ENCODE data around the gene HERPUD2.

HERPUD2 gene

DNA sequence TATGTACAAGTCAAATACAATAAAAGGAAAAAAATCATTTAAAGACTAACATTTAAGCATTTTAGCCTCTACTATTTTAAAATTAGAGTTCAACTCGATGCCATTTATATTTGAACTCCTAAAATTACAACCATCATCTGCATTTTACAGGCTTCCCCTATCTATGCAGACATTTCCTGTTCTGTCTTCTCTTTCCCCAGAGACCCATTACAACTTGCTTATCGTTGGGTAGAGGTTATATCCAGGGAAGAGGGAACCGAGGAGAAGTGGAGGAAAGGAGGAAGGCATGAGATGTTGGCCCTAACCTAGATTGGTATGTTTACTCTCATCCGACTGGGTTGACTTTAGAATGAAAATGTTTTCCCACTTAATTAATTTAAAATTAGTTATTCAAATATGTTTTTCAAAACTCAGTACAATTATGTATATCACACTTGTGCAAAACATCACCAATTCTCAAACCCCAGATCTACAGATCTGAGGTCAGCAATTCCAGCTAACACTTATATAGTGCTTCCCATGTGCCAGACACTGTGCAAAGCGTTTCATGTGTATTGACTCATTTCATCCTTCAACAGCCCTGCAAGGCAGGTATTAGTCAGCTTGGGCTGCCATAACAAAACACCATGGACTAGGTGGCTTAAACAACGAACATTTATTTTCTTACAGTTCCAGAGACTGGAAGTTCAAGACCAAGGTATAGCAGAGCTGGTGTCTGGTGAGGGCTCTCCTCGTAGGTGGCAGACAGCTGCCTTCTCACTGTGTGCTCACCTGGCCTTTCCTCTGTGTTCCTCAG, 27.3 kb upstream of the HERPUD2 start:
- TF ChIP-seq, protein P1, sequence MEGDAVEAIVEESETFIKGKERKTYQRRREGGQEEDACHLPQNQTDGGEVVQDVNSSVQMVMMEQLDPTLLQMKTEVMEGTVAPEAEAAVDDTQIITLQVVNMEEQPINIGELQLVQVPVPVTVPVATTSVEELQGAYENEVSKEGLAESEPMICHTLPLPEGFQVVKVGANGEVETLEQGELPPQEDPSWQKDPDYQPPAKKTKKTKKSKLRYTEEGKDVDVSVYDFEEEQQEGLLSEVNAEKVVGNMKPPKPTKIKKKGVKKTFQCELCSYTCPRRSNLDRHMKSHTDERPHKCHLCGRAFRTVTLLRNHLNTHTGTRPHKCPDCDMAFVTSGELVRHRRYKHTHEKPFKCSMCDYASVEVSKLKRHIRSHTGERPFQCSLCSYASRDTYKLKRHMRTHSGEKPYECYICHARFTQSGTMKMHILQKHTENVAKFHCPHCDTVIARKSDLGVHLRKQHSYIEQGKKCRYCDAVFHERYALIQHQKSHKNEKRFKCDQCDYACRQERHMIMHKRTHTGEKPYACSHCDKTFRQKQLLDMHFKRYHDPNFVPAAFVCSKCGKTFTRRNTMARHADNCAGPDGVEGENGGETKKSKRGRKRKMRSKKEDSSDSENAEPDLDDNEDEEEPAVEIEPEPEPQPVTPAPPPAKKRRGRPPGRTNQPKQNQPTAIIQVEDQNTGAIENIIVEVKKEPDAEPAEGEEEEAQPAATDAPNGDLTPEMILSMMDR (IDR thresholded peaks at IDR 0.05; ENCODE audit: low read depth, low read length, missing control alignments), result no peak
- no peak overlapping the region for H3K4me3 ChIP-seq (ENCODE audit: low read depth, low read length)
- in situ Hi-C loops (cut with HindIII; ENCODE audit: low sequenced_read_pairs), result no loop called here
- DNase-seq (ENCODE audit: low read depth), result no peak

DNA sequence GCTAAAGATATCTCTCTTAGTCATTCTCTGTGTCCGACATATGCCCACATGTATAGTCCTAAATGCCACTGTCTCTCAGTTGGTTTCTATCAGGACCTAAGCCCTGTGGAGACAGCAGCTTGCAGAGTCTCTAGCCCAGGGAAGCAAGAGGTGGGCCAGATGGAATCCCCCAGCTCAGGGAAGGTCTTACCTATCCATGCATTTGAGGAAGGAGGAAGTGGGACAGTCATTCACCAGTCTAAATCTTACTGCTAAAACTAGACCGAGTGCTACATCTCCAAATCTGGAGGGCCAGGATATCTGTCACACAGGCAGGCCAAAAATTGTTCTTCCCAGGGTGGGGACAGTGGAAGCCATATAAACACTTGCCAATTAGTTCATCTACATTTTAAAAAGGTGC, 26.4 kb upstream of the HERPUD2 start:
- TF ChIP-seq, protein P1 (IDR thresholded peaks at IDR 0.05; ENCODE audit: low read depth, low read length, missing control alignments), result no peak
- in situ Hi-C loops (cut with HindIII; ENCODE audit: low sequenced_read_pairs), result no loop called here
- H3K4me3 ChIP-seq (ENCODE audit: low read depth, low read length), result no peak overlapping the region
- no peak for DNase-seq (ENCODE audit: low read depth)

DNA sequence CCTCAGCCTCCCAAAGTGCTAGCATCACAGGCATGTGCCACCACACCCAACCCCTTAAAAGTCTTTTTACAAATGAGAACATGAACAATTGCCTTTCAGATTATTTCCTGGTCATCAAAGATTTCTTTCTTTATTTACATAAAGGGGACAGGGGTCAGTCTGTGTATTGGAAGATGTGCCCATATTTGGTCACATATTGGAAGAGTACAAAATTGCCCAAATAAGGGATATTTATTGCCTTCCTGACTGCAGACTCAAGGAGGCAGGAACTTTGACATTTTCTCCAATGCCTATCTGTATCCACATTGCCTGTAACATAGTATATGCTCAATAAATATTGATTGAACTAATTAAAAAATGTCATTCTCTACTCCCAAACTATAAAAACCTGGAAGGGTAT, 25.9 kb upstream of the HERPUD2 start:
- TF ChIP-seq, protein P1 (IDR thresholded peaks at IDR 0.05; ENCODE audit: low read depth, low read length, missing control alignments), result no peak
- no peak for DNase-seq (ENCODE audit: low read depth)
- H3K4me3 ChIP-seq (ENCODE audit: low read depth, low read length), result no peak overlapping the region
- in situ Hi-C loops (cut with HindIII; ENCODE audit: low sequenced_read_pairs), result no loop called here

DNA sequence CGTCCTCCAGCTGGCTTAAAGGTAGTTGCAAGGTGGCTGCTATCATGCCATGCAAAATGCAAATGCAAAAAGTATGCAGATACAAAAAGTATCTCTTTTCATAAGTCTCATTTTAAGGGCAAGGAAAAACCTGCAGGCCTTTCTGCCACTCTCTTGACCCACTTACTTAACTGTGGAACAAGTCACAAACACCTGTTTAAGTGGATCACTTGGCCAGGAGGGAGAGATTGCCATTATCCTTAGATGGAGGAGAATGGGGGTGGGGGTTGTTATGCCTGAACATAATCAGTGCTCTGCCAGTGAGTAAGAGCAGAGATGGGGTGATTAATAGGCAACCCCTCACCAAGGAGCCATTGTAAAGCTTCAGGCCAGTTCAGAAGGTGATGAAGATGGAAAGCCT, 25.1 kb upstream of the HERPUD2 start:
- TF ChIP-seq, protein P1 (IDR thresholded peaks at IDR 0.05; ENCODE audit: low read depth, low read length, missing control alignments), result no peak
- in situ Hi-C loops (cut with HindIII; ENCODE audit: low sequenced_read_pairs), result no loop called here
- no peak overlapping the region for H3K4me3 ChIP-seq (ENCODE audit: low read depth, low read length)
- DNase-seq (ENCODE audit: low read depth), result no peak

DNA sequence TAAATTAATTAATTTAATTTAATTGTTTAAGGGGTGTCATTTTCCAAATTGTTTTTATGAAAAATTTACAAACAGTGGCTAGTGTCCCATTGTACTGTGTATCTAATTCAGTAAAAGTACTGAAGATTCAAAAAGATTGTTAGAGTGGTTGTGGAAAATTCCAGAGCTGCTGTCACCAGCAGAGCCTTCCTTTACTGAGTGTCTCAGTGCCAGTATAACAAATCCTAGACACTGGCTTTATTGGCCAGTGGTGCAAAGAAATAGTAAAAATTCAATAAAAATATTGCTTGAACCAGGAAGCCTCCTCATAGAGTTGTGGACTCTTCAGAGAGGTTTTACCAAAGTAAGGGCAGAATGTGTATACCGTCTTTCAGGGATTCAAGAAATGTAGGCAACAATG, 23.1 kb upstream of the HERPUD2 start:
- no peak for DNase-seq (ENCODE audit: low read depth)
- in situ Hi-C loops (cut with HindIII; ENCODE audit: low sequenced_read_pairs), result no loop called here
- no peak overlapping the region for H3K4me3 ChIP-seq (ENCODE audit: low read depth, low read length)
- TF ChIP-seq, protein P1 (IDR thresholded peaks at IDR 0.05; ENCODE audit: low read depth, low read length, missing control alignments), result no peak

DNA sequence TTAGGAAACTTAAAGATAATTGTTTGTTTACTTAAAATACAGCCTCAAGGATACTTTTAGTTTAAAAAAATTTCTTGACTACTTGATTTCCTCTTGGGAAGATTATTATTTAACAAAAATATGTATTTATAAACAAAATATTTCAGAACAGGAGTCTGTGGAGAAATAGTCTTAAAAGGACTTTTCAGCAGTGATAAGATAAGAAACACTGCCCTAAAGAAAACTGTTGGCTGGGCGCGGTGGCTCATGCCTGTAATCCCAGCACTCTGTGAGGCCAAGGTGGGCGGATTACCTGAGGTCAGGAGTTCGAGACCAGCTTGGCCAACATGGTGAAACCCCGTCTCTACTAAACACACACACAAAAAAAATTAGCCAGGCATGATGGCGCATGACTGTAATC, 22.6 kb upstream of the HERPUD2 start:
- in situ Hi-C loops (cut with HindIII; ENCODE audit: low sequenced_read_pairs), result no loop called here

More for the DNA sequence above, 22.6 kb upstream of the HERPUD2 start:
- DNase-seq (ENCODE audit: low read depth), result no peak
- TF ChIP-seq, protein P1 (IDR thresholded peaks at IDR 0.05; ENCODE audit: low read depth, low read length, missing control alignments), result no peak
- H3K4me3 ChIP-seq (ENCODE audit: low read depth, low read length), result no peak overlapping the region
